Endothelial cell of umbilical vein (primary cell): ENCODE measurements around the gene PDGFRB.

Source experiments
- CTCF ChIP-seq, 2 donors: IDR thresholded peaks; 1 replicate in 1 of 2; 2 replicates in 1 of 2; pipeline ENCODE4 v1.5.1; 2011; ENCODE audit warnings: low read length in 2 of 2, mild to moderate bottlenecking in 2 of 2, moderate library complexity in 2 of 2, control low read depth in 1 of 2, inconsistent platforms in 1 of 2, low read depth in 1 of 2; ENCODE audit not compliant: insufficient read depth in 1 of 2; ENCODE audit errors: extremely low read depth in 1 of 2
- EZH2 ChIP-seq: IDR thresholded peaks from 2 replicates; pipeline ENCODE4 v1.6.1; 2012; ENCODE audit warnings: borderline replicate concordance, low read depth, mild to moderate bottlenecking, moderate library complexity, low read length, inconsistent platforms; ENCODE audit not compliant: severe bottlenecking
- MAX ChIP-seq: IDR thresholded peaks from 2 replicates; pipeline ENCODE4 v1.6.1; 2011; ENCODE audit not compliant: insufficient read depth, insufficient read length
- POLR2A ChIP-seq: IDR thresholded peaks from 2 replicates; pipeline ENCODE4 v1.6.1; 2012; ENCODE audit warnings: low read depth, mild to moderate bottlenecking, control low read depth, low read length
- POLR2AphosphoS5 ChIP-seq: IDR thresholded peaks from 2 replicates; pipeline ENCODE4 v1.6.1; 2012; ENCODE audit warnings: low read depth, mild to moderate bottlenecking, control low read depth, low read length, moderate library complexity; ENCODE audit not compliant: insufficient read depth

GRCh38 chr5:150066901-150067396, 88.7 kb downstream of the PDGFRB start:
- TF ChIP-seq CTCF (IDR thresholded peaks at IDR 0.05; ENCODE audit: extremely low read depth in 1 of 2, insufficient read depth in 1 of 2, low read depth in 1 of 2, low read length in 2 of 2) (no peak), POLR2AphosphoS5 (no peak), EZH2 (no peak), MAX (no peak), POLR2A (no peak)
